Measurements from ENCODE around the gene TLE5. TPM values are rescaled to one million over a fixed set of nuclear protein-coding genes. Genes with fewer than 3 reads are reported as not detected.
A peak's percentile ranks its signal among the peaks of the same experiment; 100 is the strongest.

Gene TLE5
- total and polyA plus RNA-seq, 9 of the 15 experiments (the other 6 are each of a cell fraction or from before 2014, with no cell fraction given), result 2.0 to 347 (median 235) TPM

DNA sequence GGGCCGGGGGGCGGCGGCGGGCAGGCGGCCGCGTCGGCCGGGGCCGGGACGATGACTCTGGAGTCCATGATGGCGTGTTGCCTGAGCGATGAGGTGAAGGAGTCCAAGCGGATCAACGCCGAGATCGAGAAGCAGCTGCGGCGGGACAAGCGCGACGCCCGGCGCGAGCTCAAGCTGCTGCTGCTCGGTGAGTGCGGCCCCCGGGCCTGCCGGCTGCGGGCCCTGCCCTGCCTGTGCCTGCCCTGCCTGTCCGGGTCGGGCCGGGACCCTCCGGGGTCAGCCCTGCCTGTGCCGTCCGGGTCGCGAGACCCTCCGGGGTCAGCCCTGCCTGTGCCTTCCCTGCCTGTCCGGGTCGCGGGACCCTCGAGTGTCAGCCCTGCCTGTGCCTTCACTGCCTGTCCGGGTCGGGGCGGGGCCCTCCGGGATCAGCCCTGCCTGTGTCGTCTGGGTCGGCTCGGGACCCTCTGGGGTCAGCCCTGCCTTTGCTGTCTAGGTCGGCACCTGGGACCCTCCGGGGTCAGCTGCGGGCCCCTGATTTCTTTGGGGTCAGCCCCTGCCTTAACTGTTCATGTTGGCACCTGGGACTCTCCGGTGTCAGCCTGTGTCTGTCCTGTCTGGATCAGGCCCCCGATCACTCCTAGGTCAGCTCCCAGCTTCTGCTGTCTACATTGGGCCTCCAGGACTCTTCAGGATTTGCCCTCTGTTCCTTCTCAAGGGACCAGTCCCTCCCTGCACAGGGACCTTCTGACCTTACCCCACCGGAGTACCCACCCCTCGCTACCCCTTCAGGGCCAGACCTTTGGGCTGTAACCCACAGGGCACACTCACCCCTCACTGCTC lies 32.5 kb upstream of the TLE5 start (continued):
- TF ChIP-seq GABPB1 (CRISPR knock-in tag; IDR thresholded peaks at IDR 0.05), result peak; percentile 28; the same call in 1 of the 2 replicates
- no peak for TF ChIP-seq STAG1 (CRISPR knock-in tag; IDR thresholded peaks at IDR 0.05; ENCODE audit: borderline replicate concordance)
- peak; percentile 60; the same call in 1 of the 2 replicates for TF ChIP-seq RB1 (IDR thresholded peaks at IDR 0.05; ENCODE audit: low read depth)
- TF ChIP-seq, protein P1, sequence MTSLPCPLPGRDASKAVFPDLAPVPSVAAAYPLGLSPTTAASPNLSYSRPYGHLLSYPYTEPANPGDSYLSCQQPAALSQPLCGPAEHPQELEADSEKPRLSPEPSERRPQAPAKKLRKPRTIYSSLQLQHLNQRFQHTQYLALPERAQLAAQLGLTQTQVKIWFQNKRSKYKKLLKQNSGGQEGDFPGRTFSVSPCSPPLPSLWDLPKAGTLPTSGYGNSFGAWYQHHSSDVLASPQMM (CRISPR knock-in tag; IDR thresholded peaks at IDR 0.05), result no peak
- TF ChIP-seq CHD2 (IDR thresholded peaks at IDR 0.05; ENCODE audit: low read depth, low read length), result no peak
- TF ChIP-seq, protein P2, sequence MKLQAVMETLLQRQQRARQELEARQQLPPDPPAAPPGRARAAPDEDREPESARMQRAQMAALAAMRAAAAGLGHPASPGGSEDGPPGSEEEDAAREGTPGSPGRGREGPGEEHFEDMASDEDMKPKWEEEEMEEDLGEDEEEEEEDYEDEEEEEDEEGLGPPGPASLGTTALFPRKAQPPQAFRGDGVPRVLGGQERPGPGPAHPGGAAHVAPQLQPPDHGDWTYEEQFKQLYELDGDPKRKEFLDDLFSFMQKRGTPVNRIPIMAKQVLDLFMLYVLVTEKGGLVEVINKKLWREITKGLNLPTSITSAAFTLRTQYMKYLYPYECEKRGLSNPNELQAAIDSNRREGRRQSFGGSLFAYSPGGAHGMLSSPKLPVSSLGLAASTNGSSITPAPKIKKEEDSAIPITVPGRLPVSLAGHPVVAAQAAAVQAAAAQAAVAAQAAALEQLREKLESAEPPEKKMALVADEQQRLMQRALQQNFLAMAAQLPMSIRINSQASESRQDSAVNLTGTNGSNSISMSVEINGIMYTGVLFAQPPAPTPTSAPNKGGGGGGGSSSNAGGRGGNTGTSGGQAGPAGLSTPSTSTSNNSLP (IDR thresholded peaks at IDR 0.05; ENCODE audit: borderline replicate concordance, low read depth, low read length), result no peak
- TF ChIP-seq, protein P3, sequence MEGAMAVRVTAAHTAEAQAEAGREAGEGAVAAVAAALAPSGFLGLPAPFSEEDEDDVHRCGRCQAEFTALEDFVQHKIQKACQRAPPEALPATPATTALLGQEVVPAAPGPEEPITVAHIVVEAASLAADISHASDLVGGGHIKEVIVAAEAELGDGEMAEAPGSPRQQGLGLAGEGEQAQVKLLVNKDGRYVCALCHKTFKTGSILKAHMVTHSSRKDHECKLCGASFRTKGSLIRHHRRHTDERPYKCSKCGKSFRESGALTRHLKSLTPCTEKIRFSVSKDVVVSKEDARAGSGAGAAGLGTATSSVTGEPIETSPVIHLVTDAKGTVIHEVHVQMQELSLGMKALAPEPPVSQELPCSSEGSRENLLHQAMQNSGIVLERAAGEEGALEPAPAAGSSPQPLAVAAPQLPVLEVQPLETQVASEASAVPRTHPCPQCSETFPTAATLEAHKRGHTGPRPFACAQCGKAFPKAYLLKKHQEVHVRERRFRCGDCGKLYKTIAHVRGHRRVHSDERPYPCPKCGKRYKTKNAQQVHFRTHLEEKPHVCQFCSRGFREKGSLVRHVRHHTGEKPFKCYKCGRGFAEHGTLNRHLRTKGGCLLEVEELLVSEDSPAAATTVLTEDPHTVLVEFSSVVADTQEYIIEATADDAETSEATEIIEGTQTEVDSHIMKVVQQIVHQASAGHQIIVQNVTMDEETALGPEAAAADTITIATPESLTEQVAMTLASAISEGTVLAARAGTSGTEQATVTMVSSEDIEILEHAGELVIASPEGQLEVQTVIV (CRISPR knock-in tag; IDR thresholded peaks at IDR 0.05; ENCODE audit: borderline replicate concordance), result no peak
- TF ChIP-seq, protein P4, sequence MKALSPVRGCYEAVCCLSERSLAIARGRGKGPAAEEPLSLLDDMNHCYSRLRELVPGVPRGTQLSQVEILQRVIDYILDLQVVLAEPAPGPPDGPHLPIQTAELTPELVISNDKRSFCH (CRISPR knock-in tag; IDR thresholded peaks at IDR 0.05), result no peak
- TF ChIP-seq, protein P4 (tag; IDR thresholded peaks at IDR 0.05), result no peak
- TF ChIP-seq SAP30 (IDR thresholded peaks at IDR 0.05; ENCODE audit: borderline replicate concordance, insufficient read depth, low read depth, low read length, poor library complexity, severe bottlenecking), result peak; percentile 21
- no peak for TF ChIP-seq ZNF445 (CRISPR knock-in tag; IDR thresholded peaks at IDR 0.05; ENCODE audit: low read depth)
- TF ChIP-seq ZNF311 (CRISPR knock-in tag; IDR thresholded peaks at IDR 0.05), result no peak
- no peak for TF ChIP-seq HDGF (IDR thresholded peaks at IDR 0.05)
- no peak for TF ChIP-seq ZEB2 (IDR thresholded peaks at IDR 0.05)
- TF ChIP-seq RBFOX2 (IDR thresholded peaks at IDR 0.05; ENCODE audit: low read depth, low read length), result peak; percentile 9; the same call in 1 of the 2 replicates
- TF ChIP-seq CHD1 (IDR thresholded peaks at IDR 0.05; ENCODE audit: low read length), result peak; percentile 88
- TF ChIP-seq, protein P5, sequence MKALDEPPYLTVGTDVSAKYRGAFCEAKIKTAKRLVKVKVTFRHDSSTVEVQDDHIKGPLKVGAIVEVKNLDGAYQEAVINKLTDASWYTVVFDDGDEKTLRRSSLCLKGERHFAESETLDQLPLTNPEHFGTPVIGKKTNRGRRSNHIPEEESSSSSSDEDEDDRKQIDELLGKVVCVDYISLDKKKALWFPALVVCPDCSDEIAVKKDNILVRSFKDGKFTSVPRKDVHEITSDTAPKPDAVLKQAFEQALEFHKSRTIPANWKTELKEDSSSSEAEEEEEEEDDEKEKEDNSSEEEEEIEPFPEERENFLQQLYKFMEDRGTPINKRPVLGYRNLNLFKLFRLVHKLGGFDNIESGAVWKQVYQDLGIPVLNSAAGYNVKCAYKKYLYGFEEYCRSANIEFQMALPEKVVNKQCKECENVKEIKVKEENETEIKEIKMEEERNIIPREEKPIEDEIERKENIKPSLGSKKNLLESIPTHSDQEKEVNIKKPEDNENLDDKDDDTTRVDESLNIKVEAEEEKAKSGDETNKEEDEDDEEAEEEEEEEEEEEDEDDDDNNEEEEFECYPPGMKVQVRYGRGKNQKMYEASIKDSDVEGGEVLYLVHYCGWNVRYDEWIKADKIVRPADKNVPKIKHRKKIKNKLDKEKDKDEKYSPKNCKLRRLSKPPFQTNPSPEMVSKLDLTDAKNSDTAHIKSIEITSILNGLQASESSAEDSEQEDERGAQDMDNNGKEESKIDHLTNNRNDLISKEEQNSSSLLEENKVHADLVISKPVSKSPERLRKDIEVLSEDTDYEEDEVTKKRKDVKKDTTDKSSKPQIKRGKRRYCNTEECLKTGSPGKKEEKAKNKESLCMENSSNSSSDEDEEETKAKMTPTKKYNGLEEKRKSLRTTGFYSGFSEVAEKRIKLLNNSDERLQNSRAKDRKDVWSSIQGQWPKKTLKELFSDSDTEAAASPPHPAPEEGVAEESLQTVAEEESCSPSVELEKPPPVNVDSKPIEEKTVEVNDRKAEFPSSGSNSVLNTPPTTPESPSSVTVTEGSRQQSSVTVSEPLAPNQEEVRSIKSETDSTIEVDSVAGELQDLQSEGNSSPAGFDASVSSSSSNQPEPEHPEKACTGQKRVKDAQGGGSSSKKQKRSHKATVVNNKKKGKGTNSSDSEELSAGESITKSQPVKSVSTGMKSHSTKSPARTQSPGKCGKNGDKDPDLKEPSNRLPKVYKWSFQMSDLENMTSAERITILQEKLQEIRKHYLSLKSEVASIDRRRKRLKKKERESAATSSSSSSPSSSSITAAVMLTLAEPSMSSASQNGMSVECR (CRISPR knock-in tag; IDR thresholded peaks at IDR 0.05), result no peak
- TF ChIP-seq PTRF (tag; IDR thresholded peaks at IDR 0.05), result no peak

Data from K562 (cell line).